ENCODE measurements around the gene GTF2IRD1.

GTF2IRD1 gene

GRCh38 chr7:74479066-74479781 is 25.5 kb downstream of the GTF2IRD1 start:
- TF ChIP-seq FOXP2 (optimal IDR thresholded peaks at IDR 0.05; ENCODE audit: borderline replicate concordance, extremely low read depth, extremely low read length, insufficient read depth) (no peak), SIN3A (IDR thresholded peaks at IDR 0.05; ENCODE audit: borderline replicate concordance, insufficient read depth, low read length) (no peak), TAF1 (IDR thresholded peaks at IDR 0.05; ENCODE audit: borderline replicate concordance, insufficient read depth, low read length) (no peak), POLR2AphosphoS5 (IDR thresholded peaks at IDR 0.05; ENCODE audit: low read depth, low read length) (no peak)

- TF ChIP-seq FOXP2 (optimal IDR thresholded peaks at IDR 0.05; ENCODE audit: borderline replicate concordance, extremely low read depth, extremely low read length, insufficient read depth) (peak; percentile 28), POLR2AphosphoS5 (IDR thresholded peaks at IDR 0.05; ENCODE audit: low read depth, low read length) (no peak; the same call in 1 of the 2 replicates), SIN3A (IDR thresholded peaks at IDR 0.05; ENCODE audit: borderline replicate concordance, insufficient read depth, low read length) (peak; percentile 46; the same call in 1 of the 2 replicates)
Measured at GRCh38 chr7:74479961-74480829, 26.5 kb downstream of the GTF2IRD1 start.

- TF ChIP-seq FOXP2 (optimal IDR thresholded peaks at IDR 0.05; ENCODE audit: borderline replicate concordance, extremely low read depth, extremely low read length, insufficient read depth) (no peak), TAF1 (IDR thresholded peaks at IDR 0.05; ENCODE audit: borderline replicate concordance, insufficient read depth, low read length) (no peak), REST (IDR thresholded peaks at IDR 0.05; ENCODE audit: insufficient read depth in 1 of 2, low read depth in 2 of 2, low read length in 2 of 2) (peak in 1 of 2 experiments; percentile 27; a peak in 1 of 4 replicates), POLR2AphosphoS5 (IDR thresholded peaks at IDR 0.05; ENCODE audit: low read depth, low read length) (peak; percentile 38; the same call in 1 of the 2 replicates)
Measured at GRCh38 chr7:74480861-74481417, 27.2 kb downstream of the GTF2IRD1 start.

- no peak for TF ChIP-seq FOXP2 (optimal IDR thresholded peaks at IDR 0.05; ENCODE audit: borderline replicate concordance, extremely low read depth, extremely low read length, insufficient read depth)
- TF ChIP-seq SIN3A (IDR thresholded peaks at IDR 0.05; ENCODE audit: borderline replicate concordance, insufficient read depth, low read length), result no peak
- TF ChIP-seq POLR2AphosphoS5 (IDR thresholded peaks at IDR 0.05; ENCODE audit: low read depth, low read length), result no peak
- TF ChIP-seq REST (IDR thresholded peaks at IDR 0.05; ENCODE audit: insufficient read depth in 1 of 2, low read depth in 2 of 2, low read length in 2 of 2), result no peak
- TF ChIP-seq TAF1 (IDR thresholded peaks at IDR 0.05; ENCODE audit: borderline replicate concordance, insufficient read depth, low read length), result no peak
Measured at GRCh38 chr7:74481458-74482196, 27.9 kb downstream of the GTF2IRD1 start.

- TF ChIP-seq TAF1 (IDR thresholded peaks at IDR 0.05; ENCODE audit: borderline replicate concordance, insufficient read depth, low read length) (no peak), FOXP2 (optimal IDR thresholded peaks at IDR 0.05; ENCODE audit: borderline replicate concordance, extremely low read depth, extremely low read length, insufficient read depth) (no peak), SIN3A (IDR thresholded peaks at IDR 0.05; ENCODE audit: borderline replicate concordance, insufficient read depth, low read length) (no peak), POLR2AphosphoS5 (IDR thresholded peaks at IDR 0.05; ENCODE audit: low read depth, low read length) (no peak), REST (IDR thresholded peaks at IDR 0.05; ENCODE audit: insufficient read depth in 1 of 2, low read depth in 2 of 2, low read length in 2 of 2) (no peak)
Measured at GRCh38 chr7:74482197-74482467, 28.4 kb downstream of the GTF2IRD1 start.

Data from PFSK-1 (cell line).